ENCODE measurements around the gene BORCS8.

BORCS8 gene

DNA sequence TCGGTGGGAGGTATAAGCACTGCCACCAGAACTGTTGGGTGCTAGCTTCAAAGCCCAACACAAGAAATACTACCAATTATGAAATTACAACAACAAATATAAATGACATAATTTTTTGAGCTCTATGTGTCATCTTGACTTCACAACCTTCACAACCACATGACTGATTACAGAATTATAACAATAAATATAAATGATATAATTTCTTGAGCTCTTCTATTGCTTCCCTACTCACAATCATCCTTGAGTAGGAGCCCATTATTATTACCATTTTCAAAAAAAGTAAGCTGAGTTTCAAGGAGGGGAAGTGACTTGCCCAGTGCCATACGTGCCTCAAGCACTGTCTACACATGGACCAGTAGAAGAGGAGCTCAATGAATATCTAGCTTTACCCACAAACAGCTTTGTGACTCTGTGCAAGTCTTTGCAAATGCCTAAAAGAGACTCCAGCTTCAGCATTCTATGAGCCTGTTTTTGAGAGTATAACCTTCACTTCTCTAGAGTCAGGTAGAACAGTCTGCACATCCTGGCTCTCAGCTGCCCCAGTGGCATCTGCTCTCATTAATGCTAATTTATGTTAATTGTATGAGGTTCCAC lies 42.4 kb upstream of the BORCS8 start:
- no peak for TF ChIP-seq CTCF (IDR thresholded peaks at IDR 0.05; ENCODE audit: insufficient read depth, low read length, poor library complexity, severe bottlenecking)

DNA sequence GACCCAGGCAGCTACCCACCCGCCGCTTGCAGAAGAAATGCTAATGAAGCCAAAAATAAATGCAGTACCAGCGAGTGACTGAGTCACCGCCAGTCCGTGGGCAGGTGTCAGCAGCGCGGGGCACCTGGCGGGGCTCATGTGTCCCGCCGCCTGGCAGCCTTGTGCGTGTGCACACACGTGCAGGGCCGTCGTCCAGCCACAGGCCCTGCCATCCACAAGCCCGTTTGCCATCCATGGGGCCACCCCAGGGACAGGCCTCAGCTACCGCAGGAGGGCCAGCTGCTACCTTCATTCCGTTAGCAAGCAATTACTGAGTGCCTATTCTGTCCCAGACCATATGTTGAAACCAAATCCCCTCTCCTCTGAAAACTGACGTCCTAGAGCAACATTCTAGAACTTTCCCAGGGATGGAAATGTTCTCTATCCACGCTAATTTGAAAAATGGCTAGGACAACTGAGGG lies 40.3 kb upstream of the BORCS8 start:
- Histone ChIP-seq H3K27me3 (replicated peaks; ENCODE audit: control insufficient read depth, insufficient read depth, low read length) (no peaks in the 10 kb centered on the region; the same call in 1 of the 2 replicates), H3K36me3 (ENCODE audit: control insufficient read depth, insufficient read depth, low read length) (no peaks in the 10 kb centered on the region), H3K4me3 (replicated peaks; ENCODE audit: low read depth, low read length) (no peak overlapping the region)
- no peak for DNase-seq (ENCODE audit: extremely low read depth, insufficient read length)
- TF ChIP-seq CTCF (IDR thresholded peaks at IDR 0.05; ENCODE audit: insufficient read depth, low read length, poor library complexity, severe bottlenecking): no peak

More for the DNA sequence above, 42.4 kb upstream of the BORCS8 start:
- no peak for DNase-seq (ENCODE audit: extremely low read depth, insufficient read length)
- Histone ChIP-seq H3K4me3 (replicated peaks; ENCODE audit: low read depth, low read length) (no peak overlapping the region), H3K27me3 (replicated peaks; ENCODE audit: control insufficient read depth, insufficient read depth, low read length) (no peaks in the 10 kb centered on the region), H3K36me3 (ENCODE audit: control insufficient read depth, insufficient read depth, low read length) (no peaks in the 10 kb centered on the region)

DNA sequence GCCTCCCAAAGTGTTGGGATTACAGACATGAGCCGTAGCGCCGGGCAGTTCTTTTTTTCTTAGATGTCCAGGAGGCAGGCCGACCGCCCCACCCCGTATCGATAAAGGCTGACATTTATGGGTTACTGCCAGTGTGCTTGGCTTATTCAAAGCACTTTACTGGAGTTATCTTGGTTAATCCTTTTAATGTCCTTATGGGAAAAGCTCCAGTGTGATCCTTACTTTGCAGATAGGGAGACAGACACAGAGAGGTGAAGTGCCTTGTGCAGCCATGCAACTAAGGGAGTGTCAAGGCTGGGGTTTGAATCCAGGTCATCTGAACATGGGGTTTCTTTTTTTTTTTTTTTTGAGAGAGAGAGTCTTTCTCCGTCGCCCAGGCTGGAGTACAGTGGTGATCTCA lies 39.0 kb upstream of the BORCS8 start:
- DNase-seq (ENCODE audit: extremely low read depth, insufficient read length): no peak
- H3K4me3 ChIP-seq (replicated peaks; ENCODE audit: low read depth, low read length): no peak overlapping the region
- no peak for TF ChIP-seq CTCF (IDR thresholded peaks at IDR 0.05; ENCODE audit: insufficient read depth, low read length, poor library complexity, severe bottlenecking)
- H3K36me3 ChIP-seq (ENCODE audit: control insufficient read depth, insufficient read depth, low read length): no peaks in the 10 kb centered on the region
- H3K27me3 ChIP-seq (replicated peaks; ENCODE audit: control insufficient read depth, insufficient read depth, low read length): no peaks in the 10 kb centered on the region; the same call in 1 of the 2 replicates

GRCh38 chr19:19229701-19230100 lies 37.7 kb upstream of the BORCS8 start:
- TF ChIP-seq CTCF (IDR thresholded peaks at IDR 0.05; ENCODE audit: insufficient read depth, low read length, poor library complexity, severe bottlenecking): no peak
- Histone ChIP-seq H3K4me3 (replicated peaks; ENCODE audit: low read depth, low read length) (no peak overlapping the region), H3K27me3 (replicated peaks; ENCODE audit: control insufficient read depth, insufficient read depth, low read length) (no peaks in the 10 kb centered on the region; the same call in 1 of the 2 replicates), H3K36me3 (ENCODE audit: control insufficient read depth, insufficient read depth, low read length) (no peaks in the 10 kb centered on the region)
- DNase-seq (ENCODE audit: extremely low read depth, insufficient read length): no peak

GRCh38 chr19:19227217-19227616 lies 35.3 kb upstream of the BORCS8 start:
- no peak for TF ChIP-seq CTCF (IDR thresholded peaks at IDR 0.05; ENCODE audit: insufficient read depth, low read length, poor library complexity, severe bottlenecking)
- DNase-seq (ENCODE audit: extremely low read depth, insufficient read length): no peak
- Histone ChIP-seq H3K4me3 (replicated peaks; ENCODE audit: low read depth, low read length) (no peak overlapping the region), H3K27me3 (replicated peaks; ENCODE audit: control insufficient read depth, insufficient read depth, low read length) (no peaks in the 10 kb centered on the region; the same call in 1 of the 2 replicates), H3K36me3 (ENCODE audit: control insufficient read depth, insufficient read depth, low read length) (no peaks in the 10 kb centered on the region)

- no peak for TF ChIP-seq CTCF (IDR thresholded peaks at IDR 0.05; ENCODE audit: insufficient read depth, low read length, poor library complexity, severe bottlenecking)
- H3K4me3 ChIP-seq (replicated peaks; ENCODE audit: low read depth, low read length): no peak overlapping the region
- DNase-seq (ENCODE audit: extremely low read depth, insufficient read length): no peak
- H3K36me3 ChIP-seq (ENCODE audit: control insufficient read depth, insufficient read depth, low read length): no peaks in the 10 kb centered on the region
- H3K27me3 ChIP-seq (replicated peaks; ENCODE audit: control insufficient read depth, insufficient read depth, low read length): no peaks in the 10 kb centered on the region; the same call in 1 of the 2 replicates
Observed at GRCh38 chr19:19226663-19227062, 34.7 kb upstream of the BORCS8 start.
